ENCODE results near the gene RASGRF2. TPM values are rescaled to one million over a fixed set of nuclear protein-coding genes. Genes with fewer than 3 reads are reported as not detected.

The RASGRF2 gene
- polyA plus RNA-seq, 1 donor: 2.3 TPM

GRCh38 chr5:81134566-81134965 lies 174.4 kb downstream of the RASGRF2 start:
- no peak for DNase-seq

- DNase-seq: no peak
Measured at GRCh38 chr5:81136557-81136956, 176.4 kb downstream of the RASGRF2 start.

GRCh38 chr5:81137833-81138232 lies 177.7 kb downstream of the RASGRF2 start:
- no peak for DNase-seq

GRCh38 chr5:81140441-81140840 lies 180.3 kb downstream of the RASGRF2 start:
- DNase-seq: no peak

GRCh38 chr5:81140943-81141342 lies 180.8 kb downstream of the RASGRF2 start:
- peak; percentile 72 for DNase-seq

- no peak for DNase-seq
Measured at GRCh38 chr5:81142108-81142507, 181.9 kb downstream of the RASGRF2 start.

GRCh38 chr5:81145329-81145935 lies 185.3 kb downstream of the RASGRF2 start:
- DNase-seq: no peak

GRCh38 chr5:81146031-81146430 lies 185.9 kb downstream of the RASGRF2 start:
- DNase-seq: no peak

- DNase-seq: no peak
Measured at GRCh38 chr5:81147011-81147885, 187.1 kb downstream of the RASGRF2 start.

- no peak for DNase-seq
Measured at GRCh38 chr5:81147886-81148571, 187.9 kb downstream of the RASGRF2 start.

- DNase-seq: no peak
Measured at GRCh38 chr5:81151546-81151945, 191.4 kb downstream of the RASGRF2 start.

- DNase-seq: no peak
Measured at GRCh38 chr5:81154725-81155124, 194.6 kb downstream of the RASGRF2 start.

GRCh38 chr5:81156732-81157131 lies 196.6 kb downstream of the RASGRF2 start:
- no peak for DNase-seq

- no peak for DNase-seq
Measured at GRCh38 chr5:81161012-81161601, 200.9 kb downstream of the RASGRF2 start.

GRCh38 chr5:81162501-81162900 lies 202.3 kb downstream of the RASGRF2 start:
- no peak for DNase-seq

- no peak for DNase-seq
Measured at GRCh38 chr5:81163651-81164050, 203.5 kb downstream of the RASGRF2 start.

GRCh38 chr5:81164476-81164875 lies 204.3 kb downstream of the RASGRF2 start:
- DNase-seq: no peak

- DNase-seq: no peak
Measured at GRCh38 chr5:81164936-81165335, 204.8 kb downstream of the RASGRF2 start.

- DNase-seq: no peak
Measured at GRCh38 chr5:81165493-81166119, 205.4 kb downstream of the RASGRF2 start.

- no peak for DNase-seq
Measured at GRCh38 chr5:81166430-81166829, 206.3 kb downstream of the RASGRF2 start.

- no peak for DNase-seq
Measured at GRCh38 chr5:81167078-81167477, 206.9 kb downstream of the RASGRF2 start.

GRCh38 chr5:81167544-81167943 lies 207.4 kb downstream of the RASGRF2 start:
- DNase-seq: no peak

All from left kidney (tissue), 2 donors.